GM13976 (cell line): ENCODE measurements around the gene MPHOSPH8.

ENCODE experiments used
- DNase-seq: peaks from one replicate; pipeline ENCODE4 v3.0.0; 2012; ENCODE audit warnings: low spot score
- CTCF ChIP-seq: IDR thresholded peaks from 2 replicates; pipeline ENCODE4 v1.5.1; 2012; ENCODE audit warnings: borderline replicate concordance, mild to moderate bottlenecking; ENCODE audit not compliant: insufficient read depth; ENCODE audit errors: extremely low read depth, missing control alignments, control extremely low read depth
- in situ Hi-C: fragments of 300-500 bp; cut with MboI; formaldehyde crosslinking; loops from one replicate; pipeline ENCODE4 v1.12.0; 2022; ENCODE audit warnings: low sequenced_read_pairs, mixed read lengths, inconsistent platforms; ENCODE audit not compliant: unreplicated experiment

The MPHOSPH8 gene

GRCh38 chr13:19605161-19605955 is 28.1 kb upstream of the MPHOSPH8 start:
- no peak for DNase-seq
- no peak for TF ChIP-seq CTCF

GRCh38 chr13:19606152-19606551 is 27.3 kb upstream of the MPHOSPH8 start:
- DNase-seq = no peak
- no peak for TF ChIP-seq CTCF
- in situ Hi-C loops = no loop called here

More at GRCh38 chr13:19605161-19605955, 28.1 kb upstream of the MPHOSPH8 start:
- in situ Hi-C loops = no loop called here

- in situ Hi-C loops = no loop called here
- TF ChIP-seq CTCF = no peak
- DNase-seq = no peak
Observed at GRCh38 chr13:19606737-19607136, 26.7 kb upstream of the MPHOSPH8 start.

- no peak for TF ChIP-seq CTCF
- in situ Hi-C loops = no loop called here
- DNase-seq = no peak
Observed at GRCh38 chr13:19607523-19608078, 25.9 kb upstream of the MPHOSPH8 start.

GRCh38 chr13:19618977-19619376 is 14.5 kb upstream of the MPHOSPH8 start:
- TF ChIP-seq CTCF = peak; percentile 26
- peak; percentile 55 for DNase-seq
- in situ Hi-C loops = no loop called here

GRCh38 chr13:19622193-19622592 is 11.3 kb upstream of the MPHOSPH8 start:
- DNase-seq = no peak
- in situ Hi-C loops = no loop called here
- TF ChIP-seq CTCF = no peak
